HG03575 (cell line): Measurements from ENCODE around the gene DLGAP4.

Source experiments
- ATAC-seq: cut with Tn5 transposase; IDR thresholded peaks from one replicate; pipeline ENCODE4 v1.9.1; 2021; ENCODE audit not compliant: unreplicated experiment, insufficient number of reproducible peaks, low FRiP score; ENCODE audit errors: extremely low read depth

DLGAP4 gene

DNA sequence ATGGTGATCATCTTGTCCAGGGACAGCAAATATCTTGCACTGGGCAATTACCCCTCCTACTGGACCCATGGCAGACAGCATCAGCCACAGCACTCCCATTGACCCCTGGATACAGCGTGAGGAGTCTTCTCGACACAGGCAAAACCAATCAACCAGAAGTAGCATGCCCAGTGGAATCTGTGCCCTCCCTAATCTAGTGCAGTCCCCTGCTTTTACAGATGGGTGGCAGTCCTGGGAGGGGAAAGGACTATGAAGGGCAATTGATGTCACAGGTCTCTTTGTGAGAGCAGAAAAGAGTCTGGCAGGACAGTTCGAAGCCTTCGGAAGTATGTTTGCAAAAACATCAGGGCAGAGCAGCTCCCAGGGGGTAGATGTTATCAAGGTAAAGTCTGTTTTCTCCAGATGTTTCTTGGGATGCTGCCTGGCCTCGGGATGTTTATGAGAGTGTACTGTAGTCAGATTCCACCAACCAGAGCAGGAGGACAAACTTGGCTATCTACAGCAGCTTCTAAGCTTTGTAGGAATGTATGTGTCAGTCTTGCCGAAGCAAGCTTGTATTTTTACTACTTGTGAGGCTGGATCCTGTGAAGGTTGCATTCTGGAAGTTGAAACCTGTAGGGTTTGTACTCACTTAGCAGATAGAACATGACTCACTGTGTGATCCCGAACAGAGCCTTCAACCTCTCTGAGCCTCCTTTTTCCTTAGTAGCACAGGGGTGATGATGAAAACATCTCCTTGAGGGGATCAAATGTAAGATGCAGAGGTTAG lies 172.2 kb downstream of the DLGAP4 start:
- no peak for ATAC-seq

DNA sequence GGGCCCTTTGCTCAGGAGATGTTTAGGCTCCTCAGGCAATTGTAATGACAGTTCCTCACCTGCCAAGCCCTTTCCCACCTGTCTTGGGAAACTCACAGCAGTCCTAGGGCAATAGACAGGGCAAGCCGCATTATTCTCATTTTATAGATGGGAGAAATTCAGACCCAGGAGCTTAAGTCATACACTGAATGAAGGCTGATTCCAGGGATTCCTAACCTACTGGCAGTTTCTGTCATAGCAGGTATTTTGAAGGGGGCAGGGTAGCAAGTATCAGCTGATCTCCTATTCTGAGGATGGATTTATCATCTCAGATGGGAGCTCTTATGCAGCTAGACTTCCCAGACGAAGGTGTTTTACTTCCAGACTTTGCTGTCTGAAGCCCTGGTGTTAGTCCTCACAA lies 173.8 kb downstream of the DLGAP4 start:
- no peak for ATAC-seq

DNA sequence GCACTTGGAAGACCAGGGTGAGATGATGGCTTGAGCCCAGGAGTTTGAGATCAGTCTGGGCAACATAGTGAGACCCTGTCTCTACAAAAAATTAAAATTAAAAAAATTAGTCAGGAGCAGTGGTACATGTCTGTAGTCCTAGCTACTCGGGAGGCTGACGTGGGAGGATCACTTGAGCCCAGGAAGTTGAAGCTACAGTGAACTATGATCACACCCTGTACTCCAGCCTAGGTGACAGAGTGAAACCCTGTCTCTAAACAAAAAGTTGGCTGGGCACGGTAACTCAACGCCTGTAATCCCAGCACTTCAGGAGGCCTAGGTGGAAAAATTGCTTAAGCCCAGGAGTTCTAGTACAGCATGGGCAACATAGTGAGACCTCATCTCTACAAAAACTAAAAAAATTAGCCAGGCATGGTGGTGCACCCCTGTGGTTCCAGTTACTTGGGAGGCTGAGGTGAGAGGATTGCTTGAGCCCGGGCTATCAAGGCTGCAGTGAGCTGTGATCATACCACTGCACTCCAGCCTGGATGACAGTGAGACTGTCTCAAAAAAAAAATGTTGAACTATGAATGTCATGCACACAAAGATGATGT lies 174.4 kb downstream of the DLGAP4 start:
- ATAC-seq: no peak

DNA sequence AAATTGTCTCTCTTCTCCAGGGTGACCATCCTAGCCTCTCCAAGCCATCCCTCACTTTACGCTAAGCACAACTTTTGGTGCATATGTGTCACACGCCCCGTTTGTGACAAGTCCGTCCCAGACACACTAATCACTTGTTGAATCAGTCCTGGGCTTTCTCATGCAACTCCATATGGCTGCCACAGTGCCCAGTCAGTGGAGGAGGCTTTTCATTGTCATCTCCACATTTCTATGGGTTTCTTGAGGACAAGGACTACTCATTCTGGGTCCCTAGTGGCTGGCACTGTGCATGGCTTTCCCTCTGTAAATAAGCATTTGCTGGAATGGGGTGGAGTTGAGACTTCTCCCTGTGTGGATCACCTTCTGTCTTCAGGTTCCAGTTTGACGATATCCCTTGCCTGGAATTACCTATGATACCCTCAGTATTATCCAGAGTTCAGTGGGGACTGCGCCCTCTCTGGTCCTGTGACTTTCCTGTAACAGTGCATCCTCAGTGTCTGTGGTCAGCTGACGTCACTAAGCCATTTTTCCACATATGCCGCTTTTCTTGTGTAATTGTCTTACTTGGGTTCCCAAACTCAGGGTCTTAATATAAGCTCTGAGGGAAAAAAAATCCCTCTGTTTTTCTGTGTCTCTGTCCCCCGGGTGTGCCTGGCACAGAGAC lies 175.4 kb downstream of the DLGAP4 start:
- no peak for ATAC-seq

DNA sequence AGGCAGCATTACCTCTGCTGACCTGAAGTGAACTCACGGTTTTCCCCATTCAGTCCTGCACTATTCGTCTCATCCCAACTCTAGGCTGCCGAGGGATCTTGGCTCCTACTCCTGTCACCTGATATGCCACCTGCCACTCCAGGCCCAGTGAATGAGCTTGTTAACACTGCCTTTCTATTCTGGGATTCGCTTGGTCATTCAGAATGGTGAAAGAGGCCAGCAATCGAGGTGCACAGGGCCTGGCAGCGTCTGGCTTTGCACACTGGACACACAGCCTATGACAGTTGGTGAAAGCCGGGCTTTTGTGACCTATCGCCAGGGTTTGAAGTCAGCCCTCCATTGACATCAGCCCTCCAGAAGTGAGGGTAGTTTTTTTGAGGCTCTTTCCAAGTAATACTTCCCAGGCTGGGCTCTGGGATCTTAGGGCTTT lies 175.9 kb downstream of the DLGAP4 start:
- ATAC-seq: no peak

DNA sequence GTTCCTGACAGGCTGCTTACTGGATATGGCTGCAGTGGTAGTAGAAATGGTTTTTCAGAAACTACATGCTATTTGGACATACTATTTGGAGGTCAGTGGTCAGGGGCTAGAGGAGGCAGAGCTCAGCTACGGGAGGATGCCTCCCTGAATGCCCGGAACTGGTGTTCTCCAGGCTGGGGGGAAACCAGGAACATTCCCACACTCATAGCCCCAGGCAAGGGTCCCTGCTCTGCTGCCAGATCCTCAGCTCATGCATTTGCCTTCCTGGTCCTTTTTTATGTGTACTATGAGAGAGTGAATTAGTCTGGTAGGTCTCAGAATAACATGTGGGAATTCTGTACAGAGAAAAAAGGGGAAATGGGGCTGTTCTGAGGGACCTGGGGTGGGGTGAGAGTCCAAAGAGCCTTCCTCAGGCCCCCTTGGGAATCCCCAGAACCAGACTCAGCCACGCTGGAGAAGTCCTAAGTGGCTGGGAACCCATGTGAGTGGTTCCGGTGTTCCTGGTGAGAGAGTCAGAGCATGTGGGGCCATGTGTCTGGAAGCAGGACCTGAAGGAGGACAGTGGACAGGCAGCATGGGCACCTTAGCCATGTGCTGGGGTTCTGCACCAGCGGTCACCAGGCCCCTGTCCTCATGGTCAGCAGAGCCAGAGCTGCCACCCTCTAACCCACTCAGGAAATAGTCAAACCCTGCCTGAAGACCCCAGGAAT lies 177.2 kb downstream of the DLGAP4 start:
- ATAC-seq: no peak

DNA sequence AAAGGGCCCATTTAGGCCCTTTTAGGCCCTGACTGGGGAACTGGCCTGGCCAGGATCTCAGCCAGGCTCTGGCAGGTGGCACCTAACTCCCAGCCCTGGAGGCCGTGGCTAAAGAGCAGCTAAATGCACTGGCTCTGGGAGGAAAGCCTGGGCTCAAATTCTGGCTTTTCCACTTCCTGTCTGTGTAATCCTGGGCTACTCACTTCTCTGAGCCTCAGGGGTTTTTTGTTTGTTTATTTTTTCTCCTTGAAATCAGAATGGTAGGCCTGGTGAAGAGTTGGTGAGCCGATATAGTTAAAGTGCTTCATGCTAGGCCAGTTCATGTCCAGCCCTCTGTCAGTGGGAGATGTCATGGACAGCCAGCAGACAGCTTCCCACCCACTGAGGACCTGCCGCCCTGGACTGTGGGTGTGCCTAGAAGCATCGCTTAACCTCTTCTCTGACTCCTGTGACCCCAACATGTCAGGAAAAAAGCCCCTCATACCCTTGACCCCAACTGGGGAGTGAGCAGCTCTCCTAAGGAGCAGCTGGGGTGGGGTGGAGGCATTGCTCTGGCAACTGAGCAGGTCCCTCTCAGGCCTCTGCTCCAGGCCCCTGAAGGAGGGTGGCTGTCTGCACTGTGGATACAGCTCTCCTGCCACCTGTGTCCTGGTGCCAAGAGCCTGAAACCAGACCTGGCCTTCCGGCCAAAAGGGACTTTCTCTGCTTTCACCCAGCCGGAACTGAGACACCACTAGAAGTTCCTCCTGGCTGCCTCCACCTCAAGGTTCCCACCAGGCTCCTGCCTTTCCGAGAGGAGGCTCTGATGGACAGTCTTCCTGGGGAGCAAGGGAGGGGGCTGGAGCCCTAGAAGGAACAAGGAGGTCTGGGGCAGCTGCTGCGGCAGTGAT lies 178.0 kb downstream of the DLGAP4 start:
- no peak for ATAC-seq

DNA sequence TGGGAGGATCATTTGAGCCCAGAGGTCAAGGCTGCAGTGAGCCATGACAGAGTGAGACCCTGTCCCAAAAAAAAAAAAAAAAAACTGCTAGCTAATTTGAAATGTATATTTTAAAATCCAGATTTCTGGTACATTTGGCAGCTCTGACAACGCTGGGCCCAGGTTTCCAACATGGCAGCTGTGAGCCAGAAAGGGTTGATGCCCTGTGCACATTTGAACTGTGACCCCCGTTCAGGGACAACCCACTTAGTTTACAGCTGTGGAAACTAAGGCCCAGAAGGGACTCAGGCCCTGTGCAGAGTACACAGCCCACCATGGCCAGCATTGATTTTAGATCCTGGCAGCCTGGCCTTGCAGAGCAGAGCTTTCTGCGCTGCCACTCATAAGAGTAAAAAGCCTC lies 179.1 kb downstream of the DLGAP4 start:
- ATAC-seq: no peak

DNA sequence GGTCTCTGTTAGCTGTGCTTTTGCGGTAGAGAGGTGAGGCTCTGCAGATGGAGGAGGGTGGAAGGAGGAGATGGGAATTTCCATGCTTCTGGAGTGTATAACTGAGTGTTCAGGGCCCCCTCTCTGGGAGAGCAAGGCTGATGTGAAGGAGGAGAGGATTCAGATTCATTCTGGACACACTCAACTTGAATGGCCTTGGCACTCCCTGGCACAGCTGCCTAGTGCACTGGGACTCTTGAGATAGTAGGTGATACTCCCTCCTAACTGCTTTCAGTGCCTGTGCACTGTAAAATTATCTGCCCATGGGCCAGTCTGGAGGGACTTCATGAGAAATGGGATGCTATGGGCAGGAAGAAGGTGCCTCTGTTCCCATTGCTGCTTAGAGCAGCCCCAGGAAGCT lies 180.9 kb downstream of the DLGAP4 start:
- ATAC-seq: no peak

DNA sequence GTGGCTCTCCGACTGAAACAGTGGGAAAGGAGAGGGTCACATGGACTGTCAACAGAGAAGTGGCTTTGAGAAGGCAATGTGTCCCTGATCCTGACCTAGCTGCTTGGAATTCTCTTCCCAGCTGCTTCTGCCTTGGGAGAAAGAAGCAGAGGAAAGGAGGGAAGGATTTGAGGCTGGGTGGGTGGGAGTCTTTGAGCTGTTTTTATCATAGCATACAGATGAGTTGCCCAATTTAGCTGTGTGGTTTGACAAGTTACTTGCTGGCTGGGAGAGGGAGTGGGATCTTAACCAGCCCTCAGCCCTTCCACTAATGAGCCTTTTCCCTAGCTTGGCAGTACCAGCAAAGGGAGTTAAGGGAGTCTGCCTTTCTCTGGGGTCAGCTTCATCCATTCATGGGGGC lies 184.1 kb downstream of the DLGAP4 start:
- no peak for ATAC-seq

DNA sequence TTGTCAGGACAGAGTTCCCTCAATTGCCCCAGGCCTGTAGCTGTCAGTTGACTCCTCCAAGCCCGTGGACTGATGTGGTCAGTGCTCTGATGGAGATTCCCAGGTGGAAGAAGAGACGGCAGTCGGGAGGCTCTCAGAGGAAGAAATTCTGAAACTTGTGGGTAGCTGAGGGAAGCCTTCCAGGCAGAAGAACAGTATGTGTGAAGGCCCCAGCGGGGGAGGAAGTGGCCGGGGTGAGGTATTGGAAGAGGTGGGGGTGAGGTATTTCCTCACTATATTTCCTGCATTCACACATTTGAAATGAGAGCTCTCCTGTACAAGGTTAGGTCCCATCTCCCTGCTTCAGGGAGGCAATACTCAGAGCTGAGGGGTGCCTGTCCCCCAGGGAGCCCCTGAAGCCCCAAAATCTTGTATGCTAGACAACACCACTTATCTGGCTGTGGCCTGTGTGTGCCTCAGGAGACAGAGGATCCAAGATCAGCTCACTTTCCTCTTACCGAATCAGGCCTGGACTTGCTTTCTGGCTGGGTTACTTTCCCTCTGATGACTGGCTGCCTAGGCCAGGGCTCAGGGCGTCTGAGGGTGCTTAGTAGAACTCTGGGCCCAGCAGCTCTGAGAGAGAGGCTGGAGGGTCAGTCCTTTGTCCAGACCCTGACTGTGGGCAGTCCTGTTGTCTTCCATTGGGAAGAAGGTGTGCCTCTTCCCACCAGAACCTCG lies 185.9 kb downstream of the DLGAP4 start:
- no peak for ATAC-seq

DNA sequence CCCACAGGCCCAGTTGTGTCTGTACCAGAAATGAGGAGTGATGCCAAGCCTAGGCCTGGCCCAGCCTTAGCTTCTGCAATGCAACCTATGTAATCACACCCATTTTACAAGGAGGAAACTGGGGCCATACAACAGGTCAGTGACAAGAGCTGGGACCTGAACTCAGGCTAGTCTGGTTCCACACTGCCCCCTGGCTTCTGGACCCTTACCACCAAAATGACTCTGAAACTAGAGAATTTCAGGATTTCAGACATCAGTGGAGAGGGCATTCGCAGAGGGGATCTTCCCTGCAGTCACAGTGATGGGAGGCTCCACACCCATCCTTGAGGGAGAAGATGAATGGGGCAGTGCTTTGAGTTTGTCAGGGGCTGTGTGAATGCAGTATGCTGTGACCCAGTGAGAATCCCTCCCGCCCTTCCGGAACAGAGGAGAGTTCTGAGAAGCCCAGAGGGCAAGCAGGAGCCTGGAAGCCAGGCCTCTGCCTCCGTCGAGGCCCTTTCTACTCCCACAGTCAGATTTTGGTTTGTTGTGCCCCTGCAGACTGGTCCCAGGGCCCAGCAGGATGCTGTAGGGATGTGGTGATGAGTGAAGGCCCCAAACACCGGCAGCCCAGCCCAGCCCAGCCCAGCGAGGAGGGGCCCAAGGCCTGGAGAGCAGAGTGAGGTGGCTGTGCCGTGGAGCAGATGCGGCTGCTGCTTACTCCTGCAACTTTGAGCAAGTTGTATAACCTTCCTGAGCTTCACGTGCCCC lies 187.1 kb downstream of the DLGAP4 start:
- ATAC-seq: no peak

DNA sequence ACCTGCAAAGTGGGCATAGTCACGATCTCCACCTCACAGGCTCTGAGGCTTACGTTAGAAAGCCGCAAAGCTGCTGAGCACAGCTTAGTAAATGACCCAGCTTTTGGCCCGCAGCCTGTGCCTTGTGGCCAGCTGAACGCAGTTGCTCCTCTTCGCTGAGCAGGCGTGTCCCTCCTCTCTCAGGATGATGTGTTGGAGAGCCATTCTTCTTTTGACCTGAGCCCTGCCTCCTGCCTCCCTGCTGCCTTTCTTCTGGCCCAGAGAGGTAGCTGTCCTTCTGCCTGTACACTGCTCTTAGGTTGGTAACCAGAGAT lies 187.6 kb downstream of the DLGAP4 start:
- ATAC-seq: no peak

DNA sequence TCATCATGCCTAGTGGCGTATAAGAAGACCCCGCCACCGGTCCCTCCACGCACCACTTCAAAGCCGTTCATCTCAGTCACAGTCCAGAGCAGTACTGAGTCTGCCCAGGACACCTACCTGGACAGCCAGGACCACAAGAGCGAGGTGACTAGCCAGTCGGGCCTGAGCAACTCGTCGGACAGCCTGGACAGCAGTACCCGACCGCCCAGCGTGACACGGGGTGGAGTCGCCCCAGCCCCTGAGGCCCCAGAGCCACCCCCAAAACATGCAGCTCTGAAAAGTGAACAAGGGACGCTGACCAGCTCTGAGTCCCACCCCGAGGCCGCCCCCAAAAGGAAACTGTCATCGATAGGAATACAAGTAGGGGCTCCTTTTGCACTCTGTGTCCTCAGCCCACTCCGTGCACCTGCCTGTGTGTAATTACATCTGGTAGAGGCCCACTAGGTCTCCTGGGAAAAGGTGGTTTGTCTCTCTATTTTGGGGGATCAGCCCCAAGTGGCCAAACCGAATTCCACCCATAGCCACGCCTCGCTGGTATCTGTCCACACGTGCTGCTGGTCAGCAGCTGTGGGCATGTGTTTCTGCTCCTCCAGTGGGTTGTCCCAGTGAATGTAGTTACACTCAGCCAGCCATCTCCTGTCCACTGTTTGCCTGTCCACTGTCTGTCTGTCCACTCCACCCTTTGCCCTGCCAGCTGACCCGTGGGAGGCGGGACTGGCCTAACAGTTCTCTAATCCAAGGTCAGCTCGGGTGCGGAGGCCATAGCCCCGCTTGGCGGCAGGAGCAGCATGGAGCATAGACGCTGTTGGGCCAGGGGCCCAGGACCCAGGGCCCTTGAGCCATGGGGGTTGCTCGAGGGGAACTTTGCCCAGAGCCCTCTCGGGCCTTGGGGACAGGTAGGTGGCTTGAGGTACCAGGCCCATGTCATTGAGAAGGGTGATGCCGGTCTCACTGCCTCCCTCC lies 190.8 kb downstream of the DLGAP4 start:
- ATAC-seq: no peak

DNA sequence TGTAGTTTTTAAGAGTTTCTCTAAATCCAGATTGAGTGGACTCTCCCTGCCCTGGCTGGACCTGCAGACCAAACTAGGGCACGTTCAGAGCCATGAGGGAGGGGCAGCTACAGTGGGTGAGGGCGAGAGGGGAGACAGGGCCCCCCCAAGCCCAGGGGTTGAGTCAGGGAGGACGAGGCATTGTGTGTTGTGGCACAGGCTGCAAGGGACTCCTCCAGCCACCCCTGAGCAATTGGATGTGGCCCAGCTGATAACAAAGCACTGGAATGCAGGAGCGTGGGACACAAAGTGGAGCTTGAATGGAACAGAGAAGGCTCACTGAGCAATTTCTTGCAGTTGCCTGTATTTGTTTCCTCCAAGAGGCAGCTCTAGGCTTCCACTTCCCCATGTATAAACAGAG lies 191.7 kb downstream of the DLGAP4 start:
- ATAC-seq: no peak

DNA sequence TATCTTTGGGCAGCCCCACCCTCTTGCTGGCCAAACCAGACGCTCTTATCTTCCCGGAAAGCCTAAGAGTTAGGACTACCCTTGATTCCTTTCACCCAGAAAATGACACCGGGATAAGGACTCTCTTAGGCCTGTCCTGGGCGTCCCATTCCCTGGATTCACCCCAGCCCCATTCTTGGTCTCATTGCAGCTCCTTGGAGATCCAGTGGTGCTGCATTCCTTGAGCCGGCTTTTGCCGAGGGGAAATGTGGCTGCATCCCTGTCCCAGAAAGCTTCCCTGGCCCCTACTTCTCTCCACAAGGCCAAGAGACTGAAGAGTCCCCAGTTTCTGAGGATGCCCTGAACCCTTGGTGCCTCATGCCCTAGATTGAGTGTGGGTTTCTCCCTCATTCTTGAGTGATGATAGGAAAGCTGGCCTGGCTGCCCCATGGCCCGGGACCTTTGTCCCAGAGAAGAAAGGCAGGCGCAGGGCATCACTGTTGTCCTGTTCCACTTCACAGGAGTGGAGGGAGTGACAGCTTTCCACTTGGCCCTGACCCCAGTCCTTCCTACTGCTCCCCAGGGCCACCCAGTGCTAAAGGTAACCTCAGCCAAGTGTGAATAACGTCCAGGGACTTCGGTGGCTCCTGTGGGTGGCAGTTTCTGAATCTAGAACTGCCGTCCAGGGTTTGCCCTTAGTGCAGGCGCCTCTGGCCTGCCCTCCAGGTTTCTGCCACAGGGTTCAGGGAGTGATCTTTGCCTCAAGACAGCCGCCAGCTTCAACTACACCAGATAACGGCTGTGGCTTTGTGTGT lies 192.4 kb downstream of the DLGAP4 start:
- ATAC-seq: no peak
